ENCODE data around the gene GABRE. TPM values are rescaled to one million over a fixed set of nuclear protein-coding genes. Genes with fewer than 3 reads are reported as not detected.

GABRE gene
- total RNA-seq = 23.5 and 33.6 TPM in 2 replicates

DNA sequence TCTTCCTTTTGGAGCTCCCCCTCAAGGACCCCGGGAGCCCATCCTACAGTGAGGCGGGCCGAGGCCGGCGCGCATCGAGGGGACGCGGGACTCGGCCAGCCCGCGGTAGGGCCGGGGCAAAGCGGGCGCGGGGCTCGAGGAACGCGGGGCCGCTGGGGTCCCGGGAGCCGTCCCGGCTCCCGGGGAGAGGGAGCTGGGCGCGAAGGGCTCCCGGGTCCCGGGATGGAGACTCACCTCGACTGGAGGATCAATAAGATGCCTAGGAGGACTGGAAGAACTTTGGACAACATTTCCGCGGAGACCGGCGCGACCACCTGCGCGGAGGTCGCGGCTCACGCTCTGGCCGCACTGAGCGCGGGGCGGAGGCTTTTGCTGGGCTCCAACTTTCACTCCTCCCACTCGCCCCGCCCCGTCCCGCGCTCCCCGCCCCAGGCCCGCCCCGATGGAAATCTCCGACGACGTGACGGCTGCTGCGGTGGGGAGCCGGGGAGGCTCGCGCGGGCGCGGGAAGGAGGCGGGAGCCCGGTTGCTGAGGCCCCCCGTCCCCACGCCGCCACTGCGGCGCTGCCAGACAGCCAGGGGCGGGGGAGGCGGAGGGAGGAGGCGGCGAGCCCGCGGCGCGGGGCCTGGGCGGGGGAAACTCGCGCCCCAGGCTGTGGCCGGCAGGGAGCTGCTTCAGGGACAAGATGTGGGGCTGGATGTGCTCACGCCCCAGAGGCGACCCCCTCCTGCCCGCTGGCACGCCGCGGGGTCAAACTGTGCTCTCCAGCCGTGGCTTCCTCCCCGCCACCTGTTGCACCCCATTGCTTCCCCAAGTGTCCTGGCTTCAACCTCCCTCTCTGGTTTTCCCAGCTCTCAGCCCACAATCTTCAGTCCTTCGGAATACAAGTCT, at the start of gene GABRE:
Gene GABRE, minus strand, starts transcription at position 341 of the 892 bp plus-strand sequence. Its CDS starts 51 bp downstream, at position 290.

DNA sequence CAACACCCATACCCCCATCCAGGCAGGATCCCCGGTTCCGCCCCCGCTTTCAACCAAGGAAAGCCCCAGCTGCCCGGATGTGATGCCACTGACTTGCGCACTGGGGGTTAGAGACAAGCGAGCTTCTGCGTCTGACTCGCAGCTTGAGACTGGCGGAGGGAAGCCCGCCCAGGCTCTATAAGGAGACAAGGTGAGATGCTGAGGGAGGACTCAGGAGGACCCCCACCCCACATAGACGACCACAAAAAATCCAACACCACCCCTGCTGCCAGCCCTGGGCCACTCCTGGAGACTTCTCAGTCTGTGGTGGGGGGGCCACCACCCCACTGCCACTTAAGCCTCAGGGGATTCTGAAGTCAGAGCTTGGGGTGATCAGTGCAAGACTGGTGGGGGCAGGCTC, 61.7 kb downstream of the GABRE start, which contains the start of gene MAGEA4:
Gene MAGEA4, plus strand, starts transcription at position 110 of the 400 bp plus-strand sequence. CDS start 10,776 bp downstream, outside the sequence.

Other genes starting within 250 kb of the GABRE start
- not detected in 2 replicates for gene CNGA2, start 239.9 kb downstream of the GABRE start, total RNA-seq
- gene MAGEA4, start 61.8 kb downstream of the GABRE start, total RNA-seq = not detected in 2 replicates
- not detected in 2 replicates for gene MAGEA10, start 163.9 kb upstream of the GABRE start, total RNA-seq

All from smooth muscle cell of the pulmonary artery (primary cell).